Medulla oblongata (tissue), 1 donor: ENCODE measurements around the gene LPAR3.
"Not testable (repeated sequence)": the region's sequence is repeated elsewhere in the genome, so short reads cannot be mapped to it uniquely, and the experiment has no call there.

Source experiments
- DNase-seq: peaks from one replicate; pipeline ENCODE4 v3.0.0-alpha.2; 2015; ENCODE audit errors: extremely low spot score

The LPAR3 gene

GRCh38 chr1:84907095-84907827 is 14.3 kb upstream of the LPAR3 start:
- DNase-seq: no peak

GRCh38 chr1:84902727-84903126 is 9.7 kb upstream of the LPAR3 start:
- not testable (repeated sequence) for DNase-seq

GRCh38 chr1:84899969-84900368 is 7.0 kb upstream of the LPAR3 start:
- DNase-seq: no peak

- DNase-seq: no peak
Observed at GRCh38 chr1:84896279-84896678, 3.3 kb upstream of the LPAR3 start.

GRCh38 chr1:84890566-84890965 is 2.4 kb downstream of the LPAR3 start:
- no peak for DNase-seq

GRCh38 chr1:84889437-84889836 is 3.6 kb downstream of the LPAR3 start:
- no peak for DNase-seq

GRCh38 chr1:84888753-84889152 is 4.3 kb downstream of the LPAR3 start:
- no peak for DNase-seq

GRCh38 chr1:84887261-84887934 is 5.6 kb downstream of the LPAR3 start:
- DNase-seq: no peak

GRCh38 chr1:84885469-84885868 is 7.5 kb downstream of the LPAR3 start:
- no peak for DNase-seq

- no peak for DNase-seq
Observed at GRCh38 chr1:84884671-84885389, 8.2 kb downstream of the LPAR3 start.

- no peak for DNase-seq
Observed at GRCh38 chr1:84883286-84883685, 9.7 kb downstream of the LPAR3 start.

- DNase-seq: no peak
Observed at GRCh38 chr1:84877592-84877991, 15.4 kb downstream of the LPAR3 start.

GRCh38 chr1:84876353-84876752 is 16.7 kb downstream of the LPAR3 start:
- no peak for DNase-seq

GRCh38 chr1:84873366-84873765 is 19.6 kb downstream of the LPAR3 start:
- DNase-seq: no peak

GRCh38 chr1:84872696-84873355 is 20.2 kb downstream of the LPAR3 start:
- DNase-seq: no peak

- no peak for DNase-seq
Observed at GRCh38 chr1:84871181-84871580, 21.8 kb downstream of the LPAR3 start.

GRCh38 chr1:84870591-84870990 is 22.4 kb downstream of the LPAR3 start:
- DNase-seq: no peak

- DNase-seq: no peak
Observed at GRCh38 chr1:84869720-84870119, 23.3 kb downstream of the LPAR3 start.

GRCh38 chr1:84862810-84863251 is 30.2 kb downstream of the LPAR3 start:
- no peak for DNase-seq

- DNase-seq: no peak
Observed at GRCh38 chr1:84861988-84862644, 30.9 kb downstream of the LPAR3 start.

- no peak for DNase-seq
Observed at GRCh38 chr1:84861516-84861915, 31.5 kb downstream of the LPAR3 start.

GRCh38 chr1:84859866-84860265 is 33.1 kb downstream of the LPAR3 start:
- no peak for DNase-seq
